Transverse colon (tissue), 4 donors: ENCODE data around the gene PKP4. TPM values are rescaled to one million over a fixed set of nuclear protein-coding genes. Genes with fewer than 3 reads are reported as not detected.
A peak's percentile ranks its signal among the peaks of the same experiment; 100 is the strongest.

Experiments
- DNase-seq: peaks from one replicate; pipeline ENCODE4 v3.0.0-alpha.2; 2019
- H3K27ac ChIP-seq, 4 donors: fragments of 200-600 bp; sonication (generic); 2 replicates each; pipeline ENCODE4 v1.5.1; 2016 to 2018; ENCODE audit warnings: inconsistent platforms in 4 of 4
- H3K27me3 ChIP-seq: fragments of 200-600 bp; sonication (generic); 2 replicates; pipeline ENCODE4 v1.5.1; 2017; ENCODE audit warnings: inconsistent platforms
- H3K36me3 ChIP-seq, 4 donors: fragments of 200-600 bp; sonication (generic); 2 replicates each; pipeline ENCODE4 v1.5.1; 2017 to 2019; ENCODE audit warnings: inconsistent platforms in 4 of 4
- H3K4me1 ChIP-seq, 4 donors: fragments of 200-600 bp; sonication (generic); 2 replicates each; pipeline ENCODE4 v1.5.1; 2017 to 2020; ENCODE audit warnings: inconsistent platforms in 4 of 4
- H3K4me3 ChIP-seq, 4 donors: fragments of 200-600 bp; sonication (generic); 1 replicate in 1 of 4; 2 replicates in 3 of 4; pipeline versions ENCODE4 v1.5.1 to v1.6.1; 2017 to 2019; ENCODE audit warnings: inconsistent platforms in 4 of 4
- H3K9me3 ChIP-seq, 2 donors: fragments of 200-600 bp; sonication (generic); 2 replicates each; pipeline ENCODE4 v1.5.1; 2017 to 2019; ENCODE audit warnings: inconsistent platforms in 2 of 2
- EP300 ChIP-seq: sonication (generic); formaldehyde crosslinking; IDR thresholded peaks from one replicate; pipeline ENCODE4 v1.6.1; 2017; ENCODE audit warnings: antibody characterized with exemption, low read depth
- POLR2A ChIP-seq: fragments of 450-650 bp; IDR thresholded peaks from one replicate; pipeline ENCODE4 v1.6.1; 2016; ENCODE audit warnings: antibody characterized with exemption, mild to moderate bottlenecking, moderate library complexity
- POLR2AphosphoS5 ChIP-seq, 3 donors: sonication (generic); formaldehyde crosslinking; IDR thresholded peaks; one replicate each; pipeline ENCODE4 v1.6.1; 2016; ENCODE audit warnings: antibody characterized with exemption in 3 of 3
- WGBS, 2 donors: methylation state at CpG; one replicate each; pipeline ENCODE4 v1.1.5; 2018; ENCODE audit warnings: low coverage in 1 of 2; 5-methylcytosine and 5-hydroxymethylcytosine counted together
- in situ Hi-C, 4 donors: fragments of 200-750 bp; cut with MboI; loops; one replicate each; pipeline versions ENCODE4 v1.15.0 to v1.15.1; 2017; ENCODE audit warnings: low sequenced_read_pairs in 3 of 4, low pct_ligation_motif_present in 1 of 4, low pct_unique_long_range_greater_than_20kb in 1 of 4
- intact Hi-C: fragments of 100-400 bp; cut with DNase I; formaldehyde crosslinking; loops from one replicate; pipeline ENCODE4 v1.15.1; 2023; ENCODE audit warnings: low total_unique reads
- total RNA-seq, 4 donors: library from RNA; depleted of rRNA; stranded (reverse); fragments of >200 nt; gene quantifications; one replicate each; pipeline ENCODE4 v1.1.0, GENCODE V29; 2016
- TF ChIP-seq, protein P1 (sequence below), 5 experiments: fragments of 200-600 bp in 3 of 5; fragments of 450-650 bp in 2 of 5; sonication (generic) in 3 of 5; IDR thresholded peaks; 1 replicate in 2 of 5; 2 replicates in 3 of 5; pipeline ENCODE4 v1.5.1; 2016 to 2017; ENCODE audit warnings: antibody characterized with exemption in 5 of 5, inconsistent platforms in 3 of 5, mild to moderate bottlenecking in 2 of 5, moderate library complexity in 1 of 5

PKP4 gene
- total RNA-seq, 4 donors from 2014 or later, result 28.1 to 70.3 (median 58.3) TPM

- intact Hi-C loops, result no loop called here
- peaks cover 0 to 8% (median 0%) of the 10 kb centered on the region in 4 donors for H3K4me1 ChIP-seq
- in situ Hi-C loops, result no loop called here
Measured at GRCh38 chr2:158712791-158713522, 256.2 kb downstream of the PKP4 start.

DNA sequence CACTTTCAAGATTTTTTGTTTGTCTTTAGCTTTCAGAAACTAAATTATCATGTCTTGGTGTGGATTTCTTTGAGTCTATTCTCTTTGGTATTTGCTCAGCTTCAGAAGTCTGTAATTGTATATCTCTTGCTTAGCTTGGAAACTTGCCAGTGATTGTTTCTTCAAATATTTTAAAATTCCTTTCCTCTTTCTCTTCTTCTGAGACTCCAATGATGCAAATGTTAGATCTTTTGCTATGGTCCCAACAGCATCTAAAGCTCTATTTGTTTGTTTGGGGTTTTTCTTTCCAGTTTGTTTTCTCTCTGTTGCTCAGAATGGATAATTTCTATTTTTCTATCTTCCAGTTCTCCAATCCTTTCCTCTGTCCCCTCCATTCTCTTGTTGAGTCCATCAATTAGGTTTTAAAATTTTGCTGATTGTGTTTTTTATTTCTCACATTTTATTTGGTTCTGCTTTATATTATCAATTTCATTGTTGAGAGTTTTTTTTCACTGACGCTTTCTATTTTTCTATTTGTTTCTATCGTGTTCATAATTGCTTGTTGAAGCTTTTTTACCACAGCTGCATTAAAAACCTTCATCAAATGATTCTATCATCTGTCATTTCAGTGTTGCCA, 256.9 kb downstream of the PKP4 start:
- Histone ChIP-seq H3K27me3 (no peaks in the 10 kb centered on the region), H3K36me3 (no peaks in the 10 kb centered on the region), H3K4me3 (no peak overlapping the region), H3K4me1 (peaks cover 0 to 8% (median 0%) of the 10 kb centered on the region in 4 donors), H3K9me3 (no peaks in the 10 kb centered on the region), H3K27ac (no peak overlapping the region)
- intact Hi-C loops, result no loop called here
- DNase-seq, result no peak
- TF ChIP-seq, protein P1, sequence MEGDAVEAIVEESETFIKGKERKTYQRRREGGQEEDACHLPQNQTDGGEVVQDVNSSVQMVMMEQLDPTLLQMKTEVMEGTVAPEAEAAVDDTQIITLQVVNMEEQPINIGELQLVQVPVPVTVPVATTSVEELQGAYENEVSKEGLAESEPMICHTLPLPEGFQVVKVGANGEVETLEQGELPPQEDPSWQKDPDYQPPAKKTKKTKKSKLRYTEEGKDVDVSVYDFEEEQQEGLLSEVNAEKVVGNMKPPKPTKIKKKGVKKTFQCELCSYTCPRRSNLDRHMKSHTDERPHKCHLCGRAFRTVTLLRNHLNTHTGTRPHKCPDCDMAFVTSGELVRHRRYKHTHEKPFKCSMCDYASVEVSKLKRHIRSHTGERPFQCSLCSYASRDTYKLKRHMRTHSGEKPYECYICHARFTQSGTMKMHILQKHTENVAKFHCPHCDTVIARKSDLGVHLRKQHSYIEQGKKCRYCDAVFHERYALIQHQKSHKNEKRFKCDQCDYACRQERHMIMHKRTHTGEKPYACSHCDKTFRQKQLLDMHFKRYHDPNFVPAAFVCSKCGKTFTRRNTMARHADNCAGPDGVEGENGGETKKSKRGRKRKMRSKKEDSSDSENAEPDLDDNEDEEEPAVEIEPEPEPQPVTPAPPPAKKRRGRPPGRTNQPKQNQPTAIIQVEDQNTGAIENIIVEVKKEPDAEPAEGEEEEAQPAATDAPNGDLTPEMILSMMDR (IDR thresholded peaks at IDR 0.05), result no peak
- TF ChIP-seq POLR2AphosphoS5 (IDR thresholded peaks at IDR 0.05) (no peak), EP300 (no peak)
- in situ Hi-C loops, result no loop called here
- 95 to 96% methylated on average over 2 of the region's 2 CpGs for WGBS, 2 donors

More at GRCh38 chr2:158712791-158713522, 256.2 kb downstream of the PKP4 start:
- WGBS, 2 donors, result 52 to 81% methylated on average over 4 to 5 of the region's 5 CpGs
- Histone ChIP-seq H3K36me3 (no peaks in the 10 kb centered on the region), H3K4me3 (no peak overlapping the region), H3K27me3 (no peaks in the 10 kb centered on the region), H3K9me3 (no peaks in the 10 kb centered on the region), H3K27ac (no peak overlapping the region)
- no peak for DNase-seq
- TF ChIP-seq EP300, result no peak
- TF ChIP-seq, protein P1 (IDR thresholded peaks at IDR 0.05), result peak in 3 of 5 experiments; percentile 5 to 18 (median 10)
- TF ChIP-seq POLR2A, result no peak
- no peak for TF ChIP-seq POLR2AphosphoS5 (IDR thresholded peaks at IDR 0.05)

- no peaks in the 10 kb centered on the region for H3K36me3 ChIP-seq
- WGBS, 2 donors, result 95% methylated on average over 4 of the region's 4 CpGs; no CpG with 5 or more reads in 1 of the 2 donors
- no peak overlapping the region for H3K4me3 ChIP-seq
- no peak overlapping the region for H3K27ac ChIP-seq
- H3K4me1 ChIP-seq, result peaks cover 0 to 8% (median 0%) of the 10 kb centered on the region in 4 donors
- intact Hi-C loops (no loop called here), in situ Hi-C loops (no loop called here)
- no peaks in the 10 kb centered on the region for H3K27me3 ChIP-seq
- no peaks in the 10 kb centered on the region for H3K9me3 ChIP-seq
- no peak for DNase-seq
- TF ChIP-seq POLR2AphosphoS5 (IDR thresholded peaks at IDR 0.05) (no peak), EP300 (no peak), POLR2A (no peak)
- TF ChIP-seq, protein P1 (IDR thresholded peaks at IDR 0.05), result no peak
Measured at GRCh38 chr2:158714420-158714819, 257.7 kb downstream of the PKP4 start.

- Histone ChIP-seq H3K27ac (peak overlapping the region in 3 of 4 donors; percentile 16 to 45 (median 41)), H3K4me1 (peaks cover 0 to 8% (median 0%) of the 10 kb centered on the region in 4 donors), H3K36me3 (no peaks in the 10 kb centered on the region), H3K27me3 (no peaks in the 10 kb centered on the region), H3K9me3 (no peaks in the 10 kb centered on the region), H3K4me3 (no peak overlapping the region)
- in situ Hi-C loops (no loop called here), intact Hi-C loops (no loop called here)
- no peak for DNase-seq
- TF ChIP-seq POLR2A, result no peak
- TF ChIP-seq EP300, result no peak
- TF ChIP-seq, protein P1 (IDR thresholded peaks at IDR 0.05), result no peak
- no peak for TF ChIP-seq POLR2AphosphoS5 (IDR thresholded peaks at IDR 0.05)
- WGBS, 2 donors, result 82 to 92% methylated on average over 1 of the region's 1 CpG
Measured at GRCh38 chr2:158715357-158715756, 258.6 kb downstream of the PKP4 start.
